Adipocyte (in vitro differentiated cells): ENCODE measurements around the gene CYBA.

Experiments
- DNase-seq: peaks from one replicate; pipeline ENCODE4 v3.0.0-alpha.2; 2015; ENCODE audit warnings: low read depth
- H3K27me3 ChIP-seq: replicated peaks from 2 replicates; pipeline ENCODE4 v1.7.0; 2013; ENCODE audit warnings: mild to moderate bottlenecking, low read length, moderate library complexity; ENCODE audit not compliant: control insufficient read depth, insufficient read depth
- H3K36me3 ChIP-seq: 2 replicates; pipeline ENCODE4 v1.7.0; 2013; ENCODE audit warnings: low read length, mild to moderate bottlenecking, moderate library complexity; ENCODE audit not compliant: control insufficient read depth, insufficient read depth, severe bottlenecking
- H3K4me1 ChIP-seq: 2 replicates; pipeline ENCODE4 v1.7.0; 2013; ENCODE audit warnings: mild to moderate bottlenecking, low read length, moderate library complexity; ENCODE audit not compliant: control insufficient read depth, insufficient read depth
- H3K4me3 ChIP-seq: 2 replicates; pipeline ENCODE4 v1.7.0; 2013; ENCODE audit warnings: mild to moderate bottlenecking, low read length, moderate library complexity
- H3K9ac ChIP-seq: 2 replicates; pipeline ENCODE4 v1.7.0; 2013; ENCODE audit warnings: mild to moderate bottlenecking, low read length, moderate library complexity
- H3K9me3 ChIP-seq: 2 replicates; pipeline ENCODE4 v1.7.0; 2013; ENCODE audit warnings: mild to moderate bottlenecking, low read length, moderate library complexity; ENCODE audit not compliant: control insufficient read depth

The CYBA gene

DNA sequence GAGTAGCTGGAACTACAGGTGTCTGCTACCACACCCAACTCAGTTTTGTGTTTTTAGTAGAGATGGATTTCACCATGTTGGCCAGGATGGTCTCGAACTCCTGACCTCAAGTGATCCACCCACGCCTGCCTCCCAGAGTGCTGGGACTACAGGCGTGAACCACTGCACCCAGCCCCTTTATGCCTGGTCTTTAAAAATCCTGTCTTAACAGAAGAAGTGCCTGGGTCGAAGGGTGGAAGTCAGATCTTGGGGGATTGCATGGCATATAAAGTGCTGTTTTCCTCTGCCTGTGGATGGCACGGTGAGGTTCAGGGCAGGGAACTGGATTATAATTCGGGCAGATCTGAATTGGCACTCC, 50.3 kb downstream of the CYBA start:
- no peak for DNase-seq
- Histone ChIP-seq H3K4me1 (peaks cover 3% of the 10 kb centered on the region), H3K9ac (no peak overlapping the region), H3K27me3 (no peaks in the 10 kb centered on the region), H3K9me3 (no peaks in the 10 kb centered on the region), H3K4me3 (no peak overlapping the region), H3K36me3 (peaks cover 62% of the 10 kb centered on the region)

- Histone ChIP-seq H3K36me3 (peaks cover 61% of the 10 kb centered on the region), H3K9ac (no peak overlapping the region), H3K4me3 (no peak overlapping the region), H3K9me3 (no peaks in the 10 kb centered on the region), H3K4me1 (peaks cover 3% of the 10 kb centered on the region), H3K27me3 (no peaks in the 10 kb centered on the region)
- DNase-seq, result no peak
Observed at GRCh38 chr16:88599825-88600538, 50.9 kb downstream of the CYBA start.

GRCh38 chr16:88599092-88599733, 51.6 kb downstream of the CYBA start:
- no peaks in the 10 kb centered on the region for H3K9me3 ChIP-seq
- H3K36me3 ChIP-seq, result peaks cover 57% of the 10 kb centered on the region
- DNase-seq, result no peak
- H3K27me3 ChIP-seq, result no peaks in the 10 kb centered on the region
- peaks cover 3% of the 10 kb centered on the region for H3K4me1 ChIP-seq
- H3K9ac ChIP-seq, result no peak overlapping the region
- H3K4me3 ChIP-seq, result no peak overlapping the region

DNA sequence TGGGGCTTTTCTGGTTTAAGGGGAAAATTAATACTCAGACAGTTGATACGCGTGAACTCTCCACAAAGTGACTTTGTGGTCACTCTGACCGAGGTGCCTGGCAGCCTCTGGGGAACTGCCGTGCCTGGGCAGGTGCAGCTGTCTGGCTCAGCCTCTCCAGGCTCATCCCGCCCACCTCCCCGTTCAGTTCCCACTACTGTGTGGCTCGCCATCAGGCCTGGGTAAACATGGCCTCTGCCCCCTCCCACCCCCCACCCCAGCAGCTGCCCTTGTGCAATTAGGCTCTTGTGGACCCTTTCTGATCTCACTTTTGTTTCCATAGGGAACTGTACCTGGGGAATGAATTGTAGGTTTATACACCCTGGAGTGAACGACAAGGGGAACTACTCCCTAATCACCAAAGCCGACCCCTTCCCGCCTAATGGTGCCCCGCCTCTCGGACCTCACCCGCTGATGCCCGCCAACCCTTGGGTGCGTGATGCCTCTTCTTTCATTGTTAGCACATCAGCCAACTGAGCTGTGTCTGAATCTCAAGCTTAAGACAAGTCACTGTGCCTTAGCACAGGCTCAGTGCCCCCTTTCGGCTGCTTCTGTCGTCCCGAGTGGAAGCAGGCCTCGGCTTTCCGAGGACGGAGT, 52.9 kb downstream of the CYBA start:
- H3K4me1 ChIP-seq, result peaks cover 3% of the 10 kb centered on the region
- no peaks in the 10 kb centered on the region for H3K9me3 ChIP-seq
- H3K27me3 ChIP-seq, result no peaks in the 10 kb centered on the region
- H3K36me3 ChIP-seq, result peaks cover 60% of the 10 kb centered on the region
- DNase-seq, result no peak
- H3K4me3 ChIP-seq, result no peak overlapping the region
- no peak overlapping the region for H3K9ac ChIP-seq

- Histone ChIP-seq H3K9me3 (no peaks in the 10 kb centered on the region), H3K36me3 (peaks cover 49% of the 10 kb centered on the region)
Observed at GRCh38 chr16:88596483-88596882, 54.4 kb downstream of the CYBA start.

DNA sequence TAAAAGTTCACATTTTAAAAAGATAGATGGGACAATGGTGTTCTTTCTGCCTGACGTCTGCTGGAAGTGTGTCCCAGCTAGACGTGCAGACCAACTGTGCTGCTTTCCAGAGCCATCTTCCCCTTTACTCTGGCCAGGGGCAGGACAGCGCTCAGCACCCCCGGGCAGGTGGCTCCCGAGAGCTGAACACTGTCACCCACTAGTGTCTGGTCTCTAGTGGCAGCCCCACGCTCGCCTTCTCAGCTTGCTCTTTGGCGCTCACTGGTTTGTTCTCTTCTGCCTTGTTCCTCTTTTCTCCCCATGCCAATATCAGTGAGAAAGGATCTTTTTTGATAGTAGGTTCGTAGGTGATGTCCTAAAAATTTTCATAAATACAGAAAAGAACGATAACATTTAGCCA, 54.9 kb downstream of the CYBA start:
- H3K9me3 ChIP-seq, result no peaks in the 10 kb centered on the region
- peaks cover 6% of the 10 kb centered on the region for H3K4me1 ChIP-seq
- DNase-seq, result no peak
- H3K9ac ChIP-seq, result no peak overlapping the region
- H3K27me3 ChIP-seq, result no peaks in the 10 kb centered on the region
- H3K4me3 ChIP-seq, result no peak overlapping the region
- H3K36me3 ChIP-seq, result peaks cover 43% of the 10 kb centered on the region

More at GRCh38 chr16:88596483-88596882, 54.4 kb downstream of the CYBA start:
- no peak for DNase-seq
- H3K4me1 ChIP-seq, result peaks cover 6% of the 10 kb centered on the region
- H3K4me3 ChIP-seq, result no peak overlapping the region
- no peaks in the 10 kb centered on the region for H3K27me3 ChIP-seq
- H3K9ac ChIP-seq, result no peak overlapping the region

DNA sequence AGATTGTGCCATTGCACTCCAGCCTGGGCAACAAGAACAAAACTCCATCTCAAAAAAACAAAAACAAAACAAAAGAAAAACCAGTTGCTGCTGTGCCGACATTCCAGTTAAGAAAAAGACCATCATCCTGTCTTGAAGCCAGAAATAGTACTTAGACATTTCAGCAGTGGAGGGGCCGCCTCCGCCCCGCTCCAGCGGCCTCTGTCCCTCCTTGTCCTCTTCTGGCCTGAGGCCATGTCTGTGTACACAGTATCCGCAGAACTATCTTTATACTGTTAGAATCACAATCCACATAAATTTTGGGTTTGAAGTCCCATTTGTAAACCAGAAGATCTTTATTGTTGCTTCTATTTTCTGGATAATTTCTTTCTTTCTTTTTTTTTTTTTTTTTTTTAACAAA, 55.8 kb downstream of the CYBA start:
- H3K4me1 ChIP-seq, result peaks cover 5% of the 10 kb centered on the region
- no peak overlapping the region for H3K9ac ChIP-seq
- H3K36me3 ChIP-seq, result peaks cover 42% of the 10 kb centered on the region
- no peak overlapping the region for H3K4me3 ChIP-seq
- DNase-seq, result no peak
- H3K27me3 ChIP-seq, result no peaks in the 10 kb centered on the region
- H3K9me3 ChIP-seq, result no peaks in the 10 kb centered on the region

GRCh38 chr16:88593910-88594309, 56.9 kb downstream of the CYBA start:
- Histone ChIP-seq H3K9me3 (no peaks in the 10 kb centered on the region), H3K4me3 (no peak overlapping the region), H3K9ac (no peak overlapping the region), H3K36me3 (peaks cover 42% of the 10 kb centered on the region), H3K27me3 (no peaks in the 10 kb centered on the region), H3K4me1 (peaks cover 4% of the 10 kb centered on the region)
- no peak for DNase-seq

DNA sequence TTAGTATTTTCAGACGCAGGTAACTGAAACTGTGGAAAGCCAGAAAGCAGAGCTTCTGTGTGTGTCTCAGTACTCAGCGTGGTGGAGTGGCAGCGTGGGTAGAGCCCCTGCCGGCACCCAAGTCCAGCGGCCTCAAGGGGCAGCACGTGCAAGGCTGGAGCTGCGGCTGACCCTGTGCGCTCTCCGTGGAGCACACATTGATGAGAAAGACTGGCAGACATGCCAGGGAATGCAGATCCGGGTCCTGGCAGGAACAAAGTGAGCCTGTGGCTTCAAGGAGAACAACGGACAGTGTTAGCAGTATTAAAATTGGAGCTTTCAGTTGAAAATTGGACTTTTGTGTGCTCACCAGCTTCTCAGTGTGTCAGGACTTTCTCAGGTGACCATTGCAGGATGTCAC, 57.4 kb downstream of the CYBA start:
- Histone ChIP-seq H3K36me3 (peaks cover 42% of the 10 kb centered on the region), H3K4me3 (no peak overlapping the region), H3K4me1 (peaks cover 4% of the 10 kb centered on the region), H3K9ac (no peak overlapping the region), H3K27me3 (no peaks in the 10 kb centered on the region), H3K9me3 (no peaks in the 10 kb centered on the region)
- DNase-seq, result no peak
